Measurements from ENCODE around the gene MACROH2A2. TPM values are rescaled to one million over a fixed set of nuclear protein-coding genes. Genes with fewer than 3 reads are reported as not detected.
A peak's percentile ranks its signal among the peaks of the same experiment; 100 is the strongest.

MACROH2A2 gene
- total and polyA plus RNA-seq, 7 experiments from 2014 or later: 3.1 to 6.0 (median 4.2) TPM

GRCh38 chr10:70132098-70133029, 79.7 kb downstream of the MACROH2A2 start, which contains the start of gene AIFM2:
AIFM2 (minus strand) TSS chr10:70132825; CDS start chr10:70124084, 8,741 bp downstream.
- Mint-ChIP-seq H3K4me3 (peak within 1 kb of the TSS; percentile 78 to 94 (median 85)), H3K9me3 (no peaks in the 10 kb centered on the region), H3K27ac (peak within 1 kb of the TSS; percentile 34 to 89 (median 77)), H3K27me3 (peaks cover 0 to 8% (median 0%) of the 10 kb centered on the region in 5 donors), H3K4me1 (peaks cover 7 to 33% (median 20%) of the 10 kb centered on the region in 7 donors), H3K36me3 (peaks cover 0 to 6% (median 3%) of the 10 kb centered on the region in 5 donors)
- peak; percentile 74 for ATAC-seq
- peak in 6 of 9 donors; percentile 23 to 51 (median 28) for DNase-seq
- Histone ChIP-seq H3K36me3 (ENCODE audit: control insufficient read depth in 2 of 3, insufficient read depth in 3 of 3, low read length in 3 of 3) (no peaks in the 10 kb centered on the region), H3K27ac (ENCODE audit: low read depth, low read length) (peak within 1 kb of the TSS; percentile 57), H3K4me1 (ENCODE audit: control insufficient read depth in 2 of 2, insufficient read depth in 2 of 2, low read length in 2 of 2) (peaks cover 6 to 7% of the 10 kb centered on the region in 2 donors), H3K4me3 (ENCODE audit: low read length) (peak within 1 kb of the TSS; percentile 50), H3K9me3 (ENCODE audit: control insufficient read depth in 2 of 3, low read length in 3 of 3) (no peaks in the 10 kb centered on the region), H3K27me3 (ENCODE audit: control insufficient read depth in 2 of 2, insufficient read depth in 2 of 2, low read length in 2 of 2) (no peaks in the 10 kb centered on the region)
- intact Hi-C loops (cut with micrococcal nuclease): loop anchor here (1.0 kb wide), 1 partner anchor 14 kb away; the partner anchor contains the start of gene TYSND1 (in 2 of the 2)
- POLR2A ChIA-PET: no interaction called here
- CTCF ChIA-PET: interaction anchor here (0.5 kb wide), 1 partner anchor 14 kb away, joined by 3 read pairs; the partner anchor contains the start of gene TYSND1

GRCh38 chr10:70135046-70135445, 82.4 kb downstream of the MACROH2A2 start:
- Histone ChIP-seq H3K4me1 (ENCODE audit: control insufficient read depth in 2 of 2, insufficient read depth in 2 of 2, low read length in 2 of 2) (peaks cover 6 to 7% of the 10 kb centered on the region in 2 donors), H3K27ac (ENCODE audit: low read depth, low read length) (no peak overlapping the region), H3K4me3 (ENCODE audit: low read length) (no peak overlapping the region), H3K36me3 (ENCODE audit: control insufficient read depth in 2 of 3, insufficient read depth in 3 of 3, low read length in 3 of 3) (peaks cover 0 to 20% (median 0%) of the 10 kb centered on the region in 3 experiments), H3K27me3 (ENCODE audit: control insufficient read depth in 2 of 2, insufficient read depth in 2 of 2, low read length in 2 of 2) (no peaks in the 10 kb centered on the region), H3K9me3 (ENCODE audit: control insufficient read depth in 2 of 3, low read length in 3 of 3) (no peaks in the 10 kb centered on the region)
- peaks cover 13 to 40% (median 24%) of the 10 kb centered on the region in 7 donors for H3K4me1 Mint-ChIP-seq
- H3K4me3 Mint-ChIP-seq: no peak overlapping the region
- ATAC-seq (no peak), DNase-seq (no peak)
- ChIA-PET POLR2A (interaction anchor here (1.2 kb wide), 1 partner anchor 18 kb away, joined by 4 read pairs; no protein-coding TSS in a partner anchor), CTCF (interaction anchor here (0.6 kb wide), 1 partner anchor 41 kb away, joined by 3 read pairs; no protein-coding TSS in a partner anchor)
- no peaks in the 10 kb centered on the region for H3K9me3 Mint-ChIP-seq
- intact Hi-C loops (cut with micrococcal nuclease): no loop called here
- H3K27me3 Mint-ChIP-seq: peaks cover 0 to 8% (median 0%) of the 10 kb centered on the region in 5 donors
- peaks cover 0 to 15% (median 3%) of the 10 kb centered on the region in 5 donors for H3K36me3 Mint-ChIP-seq
- H3K27ac Mint-ChIP-seq: peak overlapping the region in 1 of 9 donors; percentile 4

- ATAC-seq: no peak
- no peaks in the 10 kb centered on the region for H3K27me3 ChIP-seq (ENCODE audit: control insufficient read depth in 2 of 2, insufficient read depth in 2 of 2, low read length in 2 of 2)
- Mint-ChIP-seq H3K4me1 (peaks cover 13 to 43% (median 24%) of the 10 kb centered on the region in 7 donors), H3K4me3 (no peak overlapping the region), H3K27me3 (peaks cover 0 to 8% (median 0%) of the 10 kb centered on the region in 5 donors), H3K27ac (no peak overlapping the region), H3K9me3 (no peaks in the 10 kb centered on the region), H3K36me3 (peaks cover 0 to 19% (median 3%) of the 10 kb centered on the region in 5 donors)
- peaks cover 6 to 7% of the 10 kb centered on the region in 2 donors for H3K4me1 ChIP-seq (ENCODE audit: control insufficient read depth in 2 of 2, insufficient read depth in 2 of 2, low read length in 2 of 2)
- CTCF ChIA-PET: interaction anchor here (0.8 kb wide), 1 partner anchor 22 kb away, joined by 4 read pairs; no protein-coding TSS in a partner anchor
- H3K27ac ChIP-seq (ENCODE audit: low read depth, low read length): no peak overlapping the region
- H3K9me3 ChIP-seq (ENCODE audit: control insufficient read depth in 2 of 3, low read length in 3 of 3): no peaks in the 10 kb centered on the region
- no peak overlapping the region for H3K4me3 ChIP-seq (ENCODE audit: low read length)
- POLR2A ChIA-PET: no interaction called here
- peaks cover 0 to 20% (median 0%) of the 10 kb centered on the region in 3 experiments for H3K36me3 ChIP-seq (ENCODE audit: control insufficient read depth in 2 of 3, insufficient read depth in 3 of 3, low read length in 3 of 3)
- DNase-seq: no peak
- intact Hi-C loops (cut with micrococcal nuclease): no loop called here
Observed at GRCh38 chr10:70135684-70136083, 83.0 kb downstream of the MACROH2A2 start.

- ChIA-PET CTCF (no interaction called here), POLR2A (interaction anchor here (1.1 kb wide), 1 partner anchor 1805 kb away, joined by 3 read pairs; the partner anchor contains the start of gene HNRNPH3)
- intact Hi-C loops (cut with micrococcal nuclease): no loop called here
- Mint-ChIP-seq H3K4me3 (no peak overlapping the region), H3K27ac (peak overlapping the region in 1 of 9 donors; percentile 77), H3K36me3 (peaks cover 0 to 19% (median 3%) of the 10 kb centered on the region in 5 donors), H3K4me1 (peaks cover 9 to 42% (median 21%) of the 10 kb centered on the region in 7 donors), H3K9me3 (no peaks in the 10 kb centered on the region), H3K27me3 (peaks cover 0 to 6% (median 0%) of the 10 kb centered on the region in 5 donors)
- peaks cover 1 to 2% of the 10 kb centered on the region in 2 donors for H3K4me1 ChIP-seq (ENCODE audit: control insufficient read depth in 2 of 2, insufficient read depth in 2 of 2, low read length in 2 of 2)
- no peak overlapping the region for H3K27ac ChIP-seq (ENCODE audit: low read depth, low read length)
- H3K27me3 ChIP-seq (ENCODE audit: control insufficient read depth in 2 of 2, insufficient read depth in 2 of 2, low read length in 2 of 2): no peaks in the 10 kb centered on the region
- no peak overlapping the region for H3K4me3 ChIP-seq (ENCODE audit: low read length)
- ATAC-seq: no peak
- peaks cover 0 to 20% (median 0%) of the 10 kb centered on the region in 3 experiments for H3K36me3 ChIP-seq (ENCODE audit: control insufficient read depth in 2 of 3, insufficient read depth in 3 of 3, low read length in 3 of 3)
- no peak for DNase-seq
- H3K9me3 ChIP-seq (ENCODE audit: control insufficient read depth in 2 of 3, low read length in 3 of 3): no peaks in the 10 kb centered on the region
Observed at GRCh38 chr10:70137135-70137534, 84.5 kb downstream of the MACROH2A2 start.

- no peak for ATAC-seq
- H3K4me3 ChIP-seq (ENCODE audit: low read length): no peak overlapping the region
- intact Hi-C loops (cut with micrococcal nuclease): no loop called here
- no peaks in the 10 kb centered on the region for H3K27me3 ChIP-seq (ENCODE audit: control insufficient read depth in 2 of 2, insufficient read depth in 2 of 2, low read length in 2 of 2)
- Mint-ChIP-seq H3K36me3 (peaks cover 0 to 19% (median 3%) of the 10 kb centered on the region in 5 donors), H3K9me3 (no peaks in the 10 kb centered on the region), H3K4me3 (no peak overlapping the region), H3K27ac (peak overlapping the region in 2 of 9 donors; percentile 17 to 62), H3K27me3 (peaks cover 0 to 1% (median 0%) of the 10 kb centered on the region in 5 donors), H3K4me1 (peaks cover 4 to 41% (median 21%) of the 10 kb centered on the region in 7 donors)
- POLR2A ChIA-PET: no interaction called here
- CTCF ChIA-PET: interaction anchor here (0.8 kb wide), 1 partner anchor 8 kb away, joined by 3 read pairs; the partner anchor contains the start of gene TYSND1
- no peak for DNase-seq
- no peaks in the 10 kb centered on the region for H3K9me3 ChIP-seq (ENCODE audit: control insufficient read depth in 2 of 3, low read length in 3 of 3)
- H3K36me3 ChIP-seq (ENCODE audit: control insufficient read depth in 2 of 3, insufficient read depth in 3 of 3, low read length in 3 of 3): peaks cover 0 to 20% (median 0%) of the 10 kb centered on the region in 3 experiments
- no peak overlapping the region for H3K27ac ChIP-seq (ENCODE audit: low read depth, low read length)
- H3K4me1 ChIP-seq (ENCODE audit: control insufficient read depth in 2 of 2, insufficient read depth in 2 of 2, low read length in 2 of 2): no peaks in the 10 kb centered on the region
Observed at GRCh38 chr10:70137927-70138883, 85.6 kb downstream of the MACROH2A2 start.
